K562 (cell line): Measurements from ENCODE around the gene PPP1R15B. TPM values are rescaled to one million over a fixed set of nuclear protein-coding genes. Genes with fewer than 3 reads are reported as not detected.

Experiments
- DPF2 ChIP-seq: fragments of 450-650 bp; IDR thresholded peaks from 2 replicates; pipeline ENCODE4 v1.6.1; 2016
- GATA2 ChIP-seq: sonication (generic); formaldehyde crosslinking; IDR thresholded peaks from 2 replicates; pipeline ENCODE4 v1.4.0; 2020; ENCODE audit warnings: mild to moderate bottlenecking, missing genetic modification reagents
- NFYB ChIP-seq: IDR thresholded peaks from 2 replicates; pipeline ENCODE4 v1.6.1; 2011; ENCODE audit warnings: mild to moderate bottlenecking, moderate library complexity; ENCODE audit not compliant: insufficient read length; ENCODE audit errors: extremely low read depth
- NR1H2 ChIP-seq: sonication (generic); formaldehyde crosslinking; IDR thresholded peaks from 2 replicates; pipeline ENCODE4 v1.4.0; 2020; ENCODE audit warnings: mild to moderate bottlenecking, missing genetic modification reagents
- POLR2AphosphoS2 ChIP-seq: IDR thresholded peaks from 2 replicates; pipeline ENCODE4 v1.6.1; 2012; ENCODE audit warnings: low read length, improper control_type of control experiment
- RREB1 ChIP-seq: fragments of 250-450 bp; sonication (Bioruptor Pico); IDR thresholded peaks from 2 replicates; pipeline ENCODE4 v1.4.0; 2020
- TAF7 ChIP-seq: fragments of 450-650 bp; IDR thresholded peaks from 2 replicates; pipeline ENCODE4 v1.6.1; 2016; ENCODE audit warnings: missing genetic modification characterization, missing compliant biosample characterization
- TRIM28 ChIP-seq: fragments of 450-650 bp; IDR thresholded peaks from 2 replicates; pipeline ENCODE4 v1.6.1; 2017
- polyA plus RNA-seq, 8 experiments: library from polyadenylated mRNA; depleted of rRNA in 4 of 8; stranded (reverse) in 5 of 8; unstranded in 3 of 8; fragments of >200 nt; fragmentation: Nextera tagmentation in 2 of 8; fragmentation: Illumina TruSeq in 1 of 8; extraction: Ambion mirVana in 2 of 8; extraction: Trizol in 1 of 8; gene quantifications; 2 replicates each; pipeline versions ENCODE4 v1.2.1 to v1.2.3, GENCODE V29; 2011 to 2014; ENCODE audit warnings: inconsistent platforms in 1 of 8, missing spikeins in 1 of 8
- total RNA-seq, 7 experiments: library from RNA; depleted of rRNA in 6 of 7; stranded (reverse); fragments of >200 nt in 6 of 7; fragmentation: Illumina TruSeq in 2 of 7; extraction: Trizol in 2 of 7; gene quantifications; 2 replicates each; pipeline versions ENCODE4 v1.2.1 to v1.2.3, GENCODE V29; 2011 to 2021; ENCODE audit warnings: low replicate concordance in 1 of 7
- TF ChIP-seq, protein P1 (sequence below): conservative IDR thresholded peaks from 2 replicates; pipeline ENCODE4 v1.6.1; 2011; ENCODE audit warnings: low read depth, mild to moderate bottlenecking, low read length; ENCODE audit not compliant: control insufficient read depth

The PPP1R15B gene
- total and polyA plus RNA-seq, 9 of the 15 experiments (the other 6 are each of a cell fraction or from before 2014, with no cell fraction given) = 17.0 to 48.1 (median 30.8) TPM

GRCh38 chr1:204396015-204396583, 15.5 kb downstream of the PPP1R15B start (continued):
- TF ChIP-seq, protein P1, sequence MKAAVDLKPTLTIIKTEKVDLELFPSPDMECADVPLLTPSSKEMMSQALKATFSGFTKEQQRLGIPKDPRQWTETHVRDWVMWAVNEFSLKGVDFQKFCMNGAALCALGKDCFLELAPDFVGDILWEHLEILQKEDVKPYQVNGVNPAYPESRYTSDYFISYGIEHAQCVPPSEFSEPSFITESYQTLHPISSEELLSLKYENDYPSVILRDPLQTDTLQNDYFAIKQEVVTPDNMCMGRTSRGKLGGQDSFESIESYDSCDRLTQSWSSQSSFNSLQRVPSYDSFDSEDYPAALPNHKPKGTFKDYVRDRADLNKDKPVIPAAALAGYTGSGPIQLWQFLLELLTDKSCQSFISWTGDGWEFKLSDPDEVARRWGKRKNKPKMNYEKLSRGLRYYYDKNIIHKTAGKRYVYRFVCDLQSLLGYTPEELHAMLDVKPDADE = no peak
- no peak for TF ChIP-seq RREB1
- no peak for TF ChIP-seq POLR2AphosphoS2
- TF ChIP-seq TRIM28 = peak; percentile 70
- no peak for TF ChIP-seq NFYB
- peak; percentile 85 for TF ChIP-seq DPF2
- TF ChIP-seq NR1H2 (CRISPR knock-in tag) = no peak
- TF ChIP-seq TAF7 = no peak
- 0 out of 2 replicates have a peak, but pooled peaks have one; percentile 14 for TF ChIP-seq GATA2 (CRISPR knock-in tag)
